HG03442 (cell line): ENCODE data around the gene APLF.
"Not testable (repeated sequence)": the region's sequence is repeated elsewhere in the genome, so short reads cannot be mapped to it uniquely, and the experiment has no call there.

Experiments used
- ATAC-seq: cut with Tn5 transposase; IDR thresholded peaks from one replicate; pipeline ENCODE4 v1.9.1; 2021; ENCODE audit warnings: mild to moderate bottlenecking, moderate library complexity; ENCODE audit not compliant: unreplicated experiment

APLF gene

GRCh38 chr2:68441179-68441993 lies 26.0 kb upstream of the APLF start:
- peak; percentile 96 for ATAC-seq

GRCh38 chr2:68441994-68442322 lies 25.4 kb upstream of the APLF start:
- ATAC-seq: no peak

- ATAC-seq: not testable (repeated sequence)
These were observed 21.0 kb upstream of the APLF start for GRCh38 chr2:68446425-68446824.

GRCh38 chr2:68447118-68447517 lies 20.3 kb upstream of the APLF start:
- no peak for ATAC-seq

- no peak for ATAC-seq
These were observed 18.4 kb upstream of the APLF start for GRCh38 chr2:68448671-68449653.

GRCh38 chr2:68452158-68452900 lies 15.1 kb upstream of the APLF start:
- no peak for ATAC-seq

GRCh38 chr2:68453761-68454360 lies 13.5 kb upstream of the APLF start:
- ATAC-seq: no peak

- no peak for ATAC-seq
These were observed 12.7 kb upstream of the APLF start for GRCh38 chr2:68454719-68455118.

- no peak for ATAC-seq
These were observed 11.2 kb upstream of the APLF start for GRCh38 chr2:68456198-68456597.

GRCh38 chr2:68458981-68459380 lies 8.4 kb upstream of the APLF start:
- ATAC-seq: no peak

- no peak for ATAC-seq
These were observed 4.0 kb upstream of the APLF start for GRCh38 chr2:68463287-68463877.

GRCh38 chr2:68464651-68465050 lies 2.7 kb upstream of the APLF start:
- ATAC-seq: no peak

GRCh38 chr2:68465081-68465916 lies 2.1 kb upstream of the APLF start:
- no peak for ATAC-seq

- no peak for ATAC-seq
These were observed 1.0 kb upstream of the APLF start for GRCh38 chr2:68466361-68466777.

- ATAC-seq: peak; percentile 24
These were observed 658 bp upstream of the APLF start for GRCh38 chr2:68466778-68467076.

- no peak for ATAC-seq
These were observed 1.4 kb downstream of the APLF start for GRCh38 chr2:68468801-68469200.

GRCh38 chr2:68469935-68470334 lies 2.5 kb downstream of the APLF start:
- ATAC-seq: no peak

GRCh38 chr2:68471385-68471784 lies 4.0 kb downstream of the APLF start:
- no peak for ATAC-seq

GRCh38 chr2:68472796-68473414 lies 5.5 kb downstream of the APLF start:
- no peak for ATAC-seq
